Neural progenitor cell (in vitro differentiated cells): Measurements from ENCODE around the gene SSUH2.

Source experiments
- EZH2 ChIP-seq: fragments of 200-600 bp; sonication (generic); IDR thresholded peaks from 2 replicates; pipeline ENCODE4 v1.6.1; 2017; ENCODE audit warnings: antibody characterized with exemption, mild to moderate bottlenecking, moderate library complexity
- EZH2phosphoT487 ChIP-seq: fragments of 200-600 bp; sonication (generic); IDR thresholded peaks from 2 replicates; pipeline ENCODE4 v1.6.1; 2017; ENCODE audit warnings: antibody characterized with exemption
- TF ChIP-seq, protein P1 (sequence below): fragments of 200-600 bp; sonication (generic); IDR thresholded peaks from 2 replicates; pipeline ENCODE4 v1.5.1; 2017; ENCODE audit warnings: antibody characterized with exemption, mild to moderate bottlenecking

DNA sequence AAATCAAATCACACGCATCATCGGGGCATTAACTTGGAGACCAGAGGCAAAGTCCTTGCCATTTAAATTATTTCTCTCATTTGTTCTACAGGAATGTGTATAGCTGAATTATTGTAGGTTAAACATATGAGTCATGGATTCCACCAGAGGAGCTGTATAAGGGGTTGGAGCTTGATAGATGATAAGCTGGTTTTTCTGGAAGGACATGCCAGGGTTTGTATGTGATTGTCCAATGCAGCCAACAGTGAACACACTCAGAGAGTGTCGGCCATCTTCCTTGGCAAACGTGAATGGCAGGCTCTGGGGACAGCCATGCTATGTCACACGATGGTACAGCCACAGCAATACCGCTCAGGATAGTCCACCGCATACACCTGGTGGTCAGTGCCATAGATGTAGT, 25.1 kb downstream of the SSUH2 start:
- TF ChIP-seq, protein P1, sequence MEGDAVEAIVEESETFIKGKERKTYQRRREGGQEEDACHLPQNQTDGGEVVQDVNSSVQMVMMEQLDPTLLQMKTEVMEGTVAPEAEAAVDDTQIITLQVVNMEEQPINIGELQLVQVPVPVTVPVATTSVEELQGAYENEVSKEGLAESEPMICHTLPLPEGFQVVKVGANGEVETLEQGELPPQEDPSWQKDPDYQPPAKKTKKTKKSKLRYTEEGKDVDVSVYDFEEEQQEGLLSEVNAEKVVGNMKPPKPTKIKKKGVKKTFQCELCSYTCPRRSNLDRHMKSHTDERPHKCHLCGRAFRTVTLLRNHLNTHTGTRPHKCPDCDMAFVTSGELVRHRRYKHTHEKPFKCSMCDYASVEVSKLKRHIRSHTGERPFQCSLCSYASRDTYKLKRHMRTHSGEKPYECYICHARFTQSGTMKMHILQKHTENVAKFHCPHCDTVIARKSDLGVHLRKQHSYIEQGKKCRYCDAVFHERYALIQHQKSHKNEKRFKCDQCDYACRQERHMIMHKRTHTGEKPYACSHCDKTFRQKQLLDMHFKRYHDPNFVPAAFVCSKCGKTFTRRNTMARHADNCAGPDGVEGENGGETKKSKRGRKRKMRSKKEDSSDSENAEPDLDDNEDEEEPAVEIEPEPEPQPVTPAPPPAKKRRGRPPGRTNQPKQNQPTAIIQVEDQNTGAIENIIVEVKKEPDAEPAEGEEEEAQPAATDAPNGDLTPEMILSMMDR = no peak
- TF ChIP-seq EZH2phosphoT487 = no peak
- TF ChIP-seq EZH2 = no peak
